CD4-positive, alpha-beta T cell treated with Interleukin-15 for 1 hour (primary cell): ENCODE data around the gene GAA.
"Not testable (repeated sequence)": the region's sequence is repeated elsewhere in the genome, so short reads cannot be mapped to it uniquely, and the experiment has no call there.

Experiments
- DNase-seq: peaks from one replicate; pipeline ENCODE4 v3.0.0-alpha.2; 2020

The GAA gene

GRCh38 chr17:80084773-80085172 is 16.6 kb upstream of the GAA start:
- DNase-seq, result no peak

GRCh38 chr17:80086081-80086480 is 15.3 kb upstream of the GAA start:
- DNase-seq, result no peak

- no peak for DNase-seq
These were observed 14.8 kb upstream of the GAA start for GRCh38 chr17:80086616-80087015.

GRCh38 chr17:80087346-80088265 is 13.8 kb upstream of the GAA start:
- no peak for DNase-seq

GRCh38 chr17:80089762-80090161 is 11.6 kb upstream of the GAA start:
- DNase-seq, result no peak

- DNase-seq, result not testable (repeated sequence)
These were observed 11.2 kb upstream of the GAA start for GRCh38 chr17:80090164-80090563.

- DNase-seq, result no peak
These were observed 10.0 kb upstream of the GAA start for GRCh38 chr17:80091376-80091775.

GRCh38 chr17:80092959-80093358 is 8.4 kb upstream of the GAA start:
- DNase-seq, result peak; percentile 50

GRCh38 chr17:80095038-80095843 is 6.1 kb upstream of the GAA start:
- no peak for DNase-seq

GRCh38 chr17:80095844-80096475 is 5.4 kb upstream of the GAA start:
- no peak for DNase-seq

GRCh38 chr17:80096561-80097021 is 4.8 kb upstream of the GAA start:
- no peak for DNase-seq

- no peak for DNase-seq
These were observed 4.2 kb upstream of the GAA start for GRCh38 chr17:80097127-80097621.

- DNase-seq, result no peak
These were observed 3.3 kb upstream of the GAA start for GRCh38 chr17:80097844-80098691.

- no peak for DNase-seq
These were observed 1.9 kb upstream of the GAA start for GRCh38 chr17:80099291-80100034.

GRCh38 chr17:80100035-80100323 is 1.4 kb upstream of the GAA start:
- no peak for DNase-seq

- DNase-seq, result peak; percentile 29
These were observed 724 bp downstream of the GAA start for GRCh38 chr17:80101946-80102663.

GRCh38 chr17:80102664-80103448 is 1.5 kb downstream of the GAA start:
- DNase-seq, result no peak

GRCh38 chr17:80103449-80104085 is 2.2 kb downstream of the GAA start:
- DNase-seq, result no peak

- DNase-seq, result no peak
These were observed 3.1 kb downstream of the GAA start for GRCh38 chr17:80104321-80104955.
